A549 (cell line): ENCODE data around the gene CDC27. TPM values are rescaled to one million over a fixed set of nuclear protein-coding genes. Genes with fewer than 3 reads are reported as not detected.
"Not testable (repeated sequence)": the region's sequence is repeated elsewhere in the genome, so short reads cannot be mapped to it uniquely, and the experiment has no call there.

ENCODE experiments used
- ATAC-seq, 2 experiments: fragments of 200-7000 bp in 1 of 2; fragments of >200 bp in 1 of 2; cut with Nextera tagmentation in 1 of 2; cut with Tn5 transposase in 1 of 2; 3 replicates each; pipeline versions ENCODE4 v1.8.0 to v1.9.1; 2018 to 2020; ENCODE audit warnings: mild to moderate bottlenecking in 1 of 2, moderate library complexity in 1 of 2
- CTCF ChIA-PET: fragments of 300-600 bp; sonication (Branson Sonifier 250); formaldehyde crosslinking; extraction: SDS; loops from one replicate; lab custom pipeline; 2021; ENCODE audit warnings: antibody characterized with exemption, inconsistent platforms; lab: Yijun Ruan, JAX
- POLR2A ChIA-PET: fragments of 350-600 bp; formaldehyde crosslinking; extraction: SDS; loops from one replicate; lab custom pipeline; 2021; ENCODE audit warnings: antibody characterized with exemption, inconsistent platforms; lab: Yijun Ruan, JAX
- DNase-seq, 2 experiments: peaks; one replicate each; pipeline versions ENCODE4 v3.0.0 to v3.0.0-alpha.2; 2011 to 2016; ENCODE audit warnings: low read depth in 1 of 2, low spot score in 1 of 2
- FAIRE-seq: peaks from 2 replicates; lab custom pipeline; 2011; peaks lifted over from hg19 to GRCh38; lab: Jason Lieb, UNC
- H3K27ac ChIP-seq, 2 experiments: fragments of >200 bp; sonication (Bioruptor Twin); formaldehyde crosslinking; 3 replicates each; pipeline ENCODE4 v1.5.1; 2016 to 2017
- H3K4me1 ChIP-seq: fragments of >200 bp; sonication (Bioruptor Twin); formaldehyde crosslinking; 3 replicates; pipeline ENCODE4 v1.6.1; 2016
- H3K4me2 ChIP-seq: fragments of >200 bp; sonication (Bioruptor Twin); formaldehyde crosslinking; 3 replicates; pipeline ENCODE4 v1.6.1; 2016
- H3K4me3 ChIP-seq: fragments of >200 bp; sonication (Bioruptor Twin); formaldehyde crosslinking; 3 replicates; pipeline ENCODE4 v1.5.1; 2016
- H3K9me3 ChIP-seq: fragments of >200 bp; sonication (Bioruptor Twin); formaldehyde crosslinking; 3 replicates; pipeline ENCODE4 v1.6.1; 2016
- BCL3 ChIP-seq: fragments of >200 bp; sonication (Bioruptor Twin); formaldehyde crosslinking; IDR thresholded peaks from 3 replicates; pipeline ENCODE4 v1.6.1; 2016
- CBX2 ChIP-seq: fragments of 200-600 bp; sonication (generic); IDR thresholded peaks from 2 replicates; pipeline ENCODE4 v1.6.1; 2016; ENCODE audit warnings: low read depth, mild to moderate bottlenecking, borderline replicate concordance
- CEBPB ChIP-seq, 2 experiments: fragments of >200 bp in 1 of 2; sonication (Bioruptor Twin) in 1 of 2; formaldehyde crosslinking in 1 of 2; IDR thresholded peaks; 2 replicates each; pipeline ENCODE4 v1.6.1; 2012 to 2016
- CHD2 ChIP-seq: fragments of 150-350 bp; IDR thresholded peaks from 2 replicates; pipeline ENCODE4 v1.6.1; 2014; ENCODE audit warnings: low read length; ENCODE audit not compliant: partially characterized antibody
- CHD4 ChIP-seq: fragments of 200-600 bp; sonication (generic); IDR thresholded peaks from 2 replicates; pipeline ENCODE4 v1.6.1; 2016; ENCODE audit warnings: antibody characterized with exemption, mild to moderate bottlenecking, borderline replicate concordance
- EHF ChIP-seq: fragments of 250-450 bp; sonication (Bioruptor Pico); IDR thresholded peaks from 2 replicates; pipeline ENCODE4 v1.5.0; 2020; ENCODE audit warnings: mild to moderate bottlenecking
- FOSL2 ChIP-seq, 2 experiments: fragments of 450-650 bp in 1 of 2; fragments of >200 bp in 1 of 2; sonication (Bioruptor Twin) in 1 of 2; formaldehyde crosslinking; IDR thresholded peaks; 2 replicates each; pipeline versions ENCODE4 v1.5.0 to v1.6.1; 2016 to 2020; ENCODE audit warnings: mild to moderate bottlenecking in 1 of 2, moderate library complexity in 1 of 2
- FOXS1 ChIP-seq: fragments of 250-450 bp; sonication (Bioruptor Pico); IDR thresholded peaks from 2 replicates; pipeline ENCODE4 v1.5.0; 2020; ENCODE audit warnings: mild to moderate bottlenecking, moderate library complexity
- HDAC2 ChIP-seq: fragments of 200-600 bp; sonication (generic); IDR thresholded peaks from 2 replicates; pipeline ENCODE4 v1.6.1; 2016
- HES2 ChIP-seq: fragments of >200 bp; sonication (Bioruptor Twin); formaldehyde crosslinking; IDR thresholded peaks from 2 replicates; pipeline ENCODE4 v1.6.1; 2016
- HOXB13 ChIP-seq: fragments of 250-450 bp; sonication (Bioruptor Pico); IDR thresholded peaks from 2 replicates; pipeline ENCODE4 v1.5.0; 2020; ENCODE audit warnings: low read depth, mild to moderate bottlenecking, moderate library complexity
- KDM1A ChIP-seq: fragments of 200-600 bp; sonication (generic); IDR thresholded peaks from 2 replicates; pipeline ENCODE4 v1.6.1; 2016; ENCODE audit warnings: low read depth, mild to moderate bottlenecking
- KDM5A ChIP-seq: fragments of 200-600 bp; sonication (generic); IDR thresholded peaks from 2 replicates; pipeline ENCODE4 v1.6.1; 2016; ENCODE audit warnings: antibody characterized with exemption, mild to moderate bottlenecking
- MAFK ChIP-seq: fragments of 450-650 bp; IDR thresholded peaks from 2 replicates; pipeline ENCODE4 v1.6.1; 2014; ENCODE audit not compliant: partially characterized antibody
- NR3C1 ChIP-seq: fragments of >200 bp; sonication (Bioruptor Twin); formaldehyde crosslinking; IDR thresholded peaks from 3 replicates; pipeline ENCODE4 v1.6.1; 2017
- POLR2AphosphoS2 ChIP-seq: conservative IDR thresholded peaks from 2 replicates; pipeline ENCODE4 v1.6.1; 2012; ENCODE audit warnings: low read length, improper control_type of control experiment, inconsistent platforms
- RCOR1 ChIP-seq: fragments of 150-350 bp; IDR thresholded peaks from 2 replicates; pipeline ENCODE4 v1.6.1; 2014; ENCODE audit warnings: antibody characterized with exemption, low read length, low read depth
- RFX5 ChIP-seq: fragments of 450-650 bp; IDR thresholded peaks from 2 replicates; pipeline ENCODE4 v1.7.1; 2014; ENCODE audit warnings: antibody characterized with exemption, mild to moderate bottlenecking, moderate library complexity
- RNF2 ChIP-seq: fragments of 200-600 bp; sonication (generic); IDR thresholded peaks from 2 replicates; pipeline ENCODE4 v1.6.1; 2016; ENCODE audit warnings: low read depth, mild to moderate bottlenecking, antibody characterized with exemption, moderate library complexity, borderline replicate concordance
- ZC3H11A ChIP-seq: fragments of 450-650 bp; IDR thresholded peaks from 2 replicates; pipeline ENCODE4 v1.6.1; 2014; ENCODE audit warnings: antibody characterized with exemption, mild to moderate bottlenecking
- WGBS: methylation state at CpG from one replicate; pipeline ENCODE4 v1.1.6; 2017; ENCODE audit errors: missing lambda C conversion rate; 5-methylcytosine and 5-hydroxymethylcytosine counted together
- polyA plus RNA-seq, 4 experiments: library from polyadenylated mRNA; depleted of rRNA in 3 of 4; stranded (reverse); fragments of >200 nt; fragmentation: RNase III in 1 of 4; extraction: RNeasy Plus Mini Kit Qiagen cat#74134 plus additional on column Dnase treatment in 1 of 4; gene quantifications; 2 replicates in 3 of 4; 3 replicates in 1 of 4; pipeline ENCODE4 v1.2.3, GENCODE V29; 2011 to 2017
- TF ChIP-seq, protein P1 (sequence below): fragments of >200 bp; sonication (Bioruptor Twin); formaldehyde crosslinking; IDR thresholded peaks from 3 replicates; pipeline ENCODE4 v1.5.1; 2016
- TF ChIP-seq, protein P2 (sequence below): fragments of 450-650 bp; IDR thresholded peaks from 2 replicates; pipeline ENCODE4 v1.6.1; 2014; ENCODE audit warnings: antibody characterized with exemption

CDC27 gene
- polyA plus RNA-seq, 2 of the 4 experiments (the other 2 are of a cell fraction): 88.0 to 150 TPM

DNA sequence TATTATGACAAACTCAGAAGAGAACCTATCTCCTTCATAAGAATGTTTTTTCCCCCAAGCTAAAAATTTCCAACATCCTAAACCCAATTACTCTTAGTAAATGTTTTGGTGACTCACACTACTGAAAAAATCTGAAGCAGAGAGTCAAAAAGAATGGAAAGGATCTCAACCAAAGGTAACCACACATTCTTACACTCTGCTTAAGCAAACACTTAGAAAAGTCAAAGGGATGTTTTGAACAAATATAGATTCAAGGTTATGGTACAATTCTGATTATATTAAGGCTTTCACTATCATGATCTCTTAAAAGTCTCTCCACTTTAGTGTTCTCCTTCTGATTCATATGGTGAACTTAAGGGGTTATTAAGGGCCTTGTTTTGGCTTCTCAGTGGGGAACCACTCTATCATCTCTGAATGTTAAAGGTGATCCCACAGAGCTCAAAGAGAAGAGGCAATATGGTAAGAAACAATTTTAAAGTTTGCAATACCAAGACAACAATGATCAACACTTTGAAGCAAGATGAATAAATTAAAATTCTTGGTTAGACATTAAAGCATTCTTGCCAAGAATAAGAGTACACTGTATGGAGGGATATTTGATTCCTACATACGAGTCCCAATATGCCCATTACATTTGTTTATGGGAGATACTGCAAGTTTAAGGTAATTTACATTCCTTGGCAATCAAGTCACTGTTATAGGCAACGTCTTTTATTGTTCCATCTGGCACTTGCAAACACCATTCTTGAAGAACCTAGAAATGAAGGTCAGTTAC, 69.2 kb downstream of the CDC27 start:
- FAIRE-seq: peak; percentile 81
- DNase-seq: no peak
- WGBS: 79% methylated on average over 2 of the region's 2 CpGs
- Histone ChIP-seq H3K9me3 (no peaks in the 10 kb centered on the region), H3K4me3 (no peak overlapping the region), H3K4me2 (peak overlapping the region; percentile 5; the same call in 1 of the 3 replicates), H3K4me1 (peaks cover 13% of the 10 kb centered on the region), H3K27ac (no peak overlapping the region)
- POLR2A ChIA-PET: no interaction called here
- CTCF ChIA-PET: no interaction called here
- ATAC-seq: no peak
- TF ChIP-seq CBX2 (no peak), CHD4 (no peak), FOSL2 (IDR thresholded peaks at IDR 0.05) (no peak), FOSL2 (CRISPR knock-in tag; IDR thresholded peaks at IDR 0.05) (peak; percentile 28; the same call in 1 of the 2 replicates)

GRCh38 chr17:47117386-47117785, 71.7 kb downstream of the CDC27 start:
- no peak overlapping the region for H3K27ac ChIP-seq
- TF ChIP-seq POLR2AphosphoS2: no peak
- TF ChIP-seq RNF2: no peak
- TF ChIP-seq BCL3: no peak
- TF ChIP-seq HOXB13: no peak
- TF ChIP-seq ZC3H11A: no peak
- TF ChIP-seq CHD2: no peak
- no peak for TF ChIP-seq RFX5
- no peak for TF ChIP-seq CEBPB (IDR thresholded peaks at IDR 0.05)
- TF ChIP-seq EHF (CRISPR knock-in tag): no peak
- TF ChIP-seq HES2: no peak
- no peak for TF ChIP-seq MAFK
- no peak for TF ChIP-seq KDM1A
- TF ChIP-seq, protein P1, sequence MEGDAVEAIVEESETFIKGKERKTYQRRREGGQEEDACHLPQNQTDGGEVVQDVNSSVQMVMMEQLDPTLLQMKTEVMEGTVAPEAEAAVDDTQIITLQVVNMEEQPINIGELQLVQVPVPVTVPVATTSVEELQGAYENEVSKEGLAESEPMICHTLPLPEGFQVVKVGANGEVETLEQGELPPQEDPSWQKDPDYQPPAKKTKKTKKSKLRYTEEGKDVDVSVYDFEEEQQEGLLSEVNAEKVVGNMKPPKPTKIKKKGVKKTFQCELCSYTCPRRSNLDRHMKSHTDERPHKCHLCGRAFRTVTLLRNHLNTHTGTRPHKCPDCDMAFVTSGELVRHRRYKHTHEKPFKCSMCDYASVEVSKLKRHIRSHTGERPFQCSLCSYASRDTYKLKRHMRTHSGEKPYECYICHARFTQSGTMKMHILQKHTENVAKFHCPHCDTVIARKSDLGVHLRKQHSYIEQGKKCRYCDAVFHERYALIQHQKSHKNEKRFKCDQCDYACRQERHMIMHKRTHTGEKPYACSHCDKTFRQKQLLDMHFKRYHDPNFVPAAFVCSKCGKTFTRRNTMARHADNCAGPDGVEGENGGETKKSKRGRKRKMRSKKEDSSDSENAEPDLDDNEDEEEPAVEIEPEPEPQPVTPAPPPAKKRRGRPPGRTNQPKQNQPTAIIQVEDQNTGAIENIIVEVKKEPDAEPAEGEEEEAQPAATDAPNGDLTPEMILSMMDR: no peak
- TF ChIP-seq, all 56 proteins: peak for 0
- no peak for ATAC-seq
- ChIA-PET CTCF (interaction anchor here (0.8 to 1.3 kb wide), 4 partner anchors 12 to 498 kb away, joined by 4 to 5 read pairs (median 5); no protein-coding TSS in a partner anchor), POLR2A (no interaction called here)
- no peak for DNase-seq
- peaks cover 13% of the 10 kb centered on the region for H3K4me1 ChIP-seq
- WGBS: 94% methylated on average over 3 of the region's 3 CpGs
- no peaks in the 10 kb centered on the region for H3K9me3 ChIP-seq
- FAIRE-seq: no peak
- H3K4me2 ChIP-seq: no peak overlapping the region
- no peak overlapping the region for H3K4me3 ChIP-seq

- no peaks in the 10 kb centered on the region for H3K9me3 ChIP-seq
- DNase-seq (no peak), ATAC-seq (0 out of 6 replicates have a peak, but pooled peaks of 1 of the 2 experiments have one; percentile 11), FAIRE-seq (no peak)
- H3K27ac ChIP-seq: no peak overlapping the region
- no peak for TF ChIP-seq RCOR1
- TF ChIP-seq FOXS1: no peak
- no peak for TF ChIP-seq CHD4
- TF ChIP-seq, protein P2, sequence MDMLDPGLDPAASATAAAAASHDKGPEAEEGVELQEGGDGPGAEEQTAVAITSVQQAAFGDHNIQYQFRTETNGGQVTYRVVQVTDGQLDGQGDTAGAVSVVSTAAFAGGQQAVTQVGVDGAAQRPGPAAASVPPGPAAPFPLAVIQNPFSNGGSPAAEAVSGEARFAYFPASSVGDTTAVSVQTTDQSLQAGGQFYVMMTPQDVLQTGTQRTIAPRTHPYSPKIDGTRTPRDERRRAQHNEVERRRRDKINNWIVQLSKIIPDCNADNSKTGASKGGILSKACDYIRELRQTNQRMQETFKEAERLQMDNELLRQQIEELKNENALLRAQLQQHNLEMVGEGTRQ: no peak
- no peak for TF ChIP-seq KDM5A
- no peak for TF ChIP-seq NR3C1
- no peak for TF ChIP-seq HDAC2
- H3K4me2 ChIP-seq: no peak overlapping the region
- 0 out of 3 replicates have a peak, but pooled peaks cover 4% of the 10 kb centered on the region for H3K4me1 ChIP-seq
- WGBS: 38% methylated on average over 7 of the region's 7 CpGs
- ChIA-PET POLR2A (no interaction called here), CTCF (interaction anchor here (1.0 kb wide), 1 partner anchor 84 kb away, joined by 3 read pairs; no protein-coding TSS in a partner anchor)
- no peak overlapping the region for H3K4me3 ChIP-seq
Observed at GRCh38 chr17:47106130-47106529, 83.0 kb downstream of the CDC27 start.

DNA sequence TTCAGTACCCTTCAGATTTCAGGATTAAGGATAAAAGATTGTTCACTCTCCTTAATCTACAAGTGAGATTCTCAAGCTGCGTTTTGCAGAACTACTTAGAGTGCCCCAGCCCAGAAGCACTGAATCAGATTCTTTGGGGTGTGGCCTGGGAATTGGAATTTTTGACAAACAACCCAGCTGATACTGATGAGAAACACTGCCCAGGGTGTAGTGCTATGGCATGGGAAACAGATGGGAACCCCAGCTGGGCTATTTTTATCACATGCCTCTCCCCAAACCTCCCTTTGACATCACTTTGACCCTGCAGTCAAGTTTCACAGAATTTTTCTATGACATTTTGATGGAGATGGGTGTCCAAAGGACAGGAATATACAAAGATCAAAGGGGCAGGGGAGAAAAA, 83.8 kb downstream of the CDC27 start:
- H3K4me2 ChIP-seq, FAIRE-seq, H3K9me3 ChIP-seq, DNase-seq, H3K27ac ChIP-seq, POLR2A ChIA-PET, H3K4me3 ChIP-seq, H3K4me1 ChIP-seq, ATAC-seq: not testable (repeated sequence)
- 16% methylated on average over 1 of the region's 1 CpG for WGBS
- CTCF ChIA-PET: interaction anchor here (1.0 to 1.2 kb wide), 2 partner anchors 12 to 85 kb away, joined by 3 to 5 read pairs; no protein-coding TSS in a partner anchor
